Upper lobe of left lung (tissue), 4 donors: ENCODE data around the gene LYZ.

Experiments
- EP300 ChIP-seq, 4 donors: sonication (generic); formaldehyde crosslinking; IDR thresholded peaks; one replicate each; pipeline ENCODE4 v1.5.1; 2017; ENCODE audit warnings: antibody characterized with exemption in 4 of 4, control low read depth in 2 of 4
- POLR2A ChIP-seq, 4 donors: fragments of 450-650 bp; IDR thresholded peaks; one replicate each; pipeline ENCODE4 v1.5.1; 2016 to 2017; ENCODE audit warnings: antibody characterized with exemption in 4 of 4, mild to moderate bottlenecking in 2 of 4
- POLR2AphosphoS5 ChIP-seq, 2 donors: sonication (generic); formaldehyde crosslinking; IDR thresholded peaks; one replicate each; pipeline ENCODE4 v1.5.1; 2017; ENCODE audit warnings: antibody characterized with exemption in 2 of 2
- TF ChIP-seq, protein P1 (sequence below), 6 experiments: fragments of 450-650 bp in 4 of 6; fragments of 200-600 bp in 2 of 6; sonication (generic) in 2 of 6; IDR thresholded peaks; one replicate each; pipeline ENCODE4 v1.5.1; 2016 to 2019; ENCODE audit warnings: antibody characterized with exemption in 6 of 6

DNA sequence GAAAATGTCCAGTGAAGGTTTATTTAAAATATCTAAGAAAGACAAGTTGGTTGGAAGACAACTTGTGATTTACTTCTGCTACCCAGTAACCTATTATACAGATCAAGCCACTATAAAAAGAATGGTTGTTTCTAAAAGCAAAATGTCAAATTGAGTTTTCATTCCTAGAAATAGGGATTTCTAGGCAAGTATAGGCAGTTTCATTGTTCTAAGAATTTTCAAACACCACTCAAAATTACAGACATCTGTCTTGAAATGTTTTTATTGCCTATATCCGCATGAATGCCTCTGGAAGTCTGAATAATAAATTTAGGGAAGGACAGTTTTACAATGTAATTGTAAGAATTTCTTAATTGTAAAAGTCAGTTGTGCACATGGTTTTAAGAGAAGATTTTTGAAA is 20.0 kb downstream of the LYZ start:
- TF ChIP-seq, protein P1, sequence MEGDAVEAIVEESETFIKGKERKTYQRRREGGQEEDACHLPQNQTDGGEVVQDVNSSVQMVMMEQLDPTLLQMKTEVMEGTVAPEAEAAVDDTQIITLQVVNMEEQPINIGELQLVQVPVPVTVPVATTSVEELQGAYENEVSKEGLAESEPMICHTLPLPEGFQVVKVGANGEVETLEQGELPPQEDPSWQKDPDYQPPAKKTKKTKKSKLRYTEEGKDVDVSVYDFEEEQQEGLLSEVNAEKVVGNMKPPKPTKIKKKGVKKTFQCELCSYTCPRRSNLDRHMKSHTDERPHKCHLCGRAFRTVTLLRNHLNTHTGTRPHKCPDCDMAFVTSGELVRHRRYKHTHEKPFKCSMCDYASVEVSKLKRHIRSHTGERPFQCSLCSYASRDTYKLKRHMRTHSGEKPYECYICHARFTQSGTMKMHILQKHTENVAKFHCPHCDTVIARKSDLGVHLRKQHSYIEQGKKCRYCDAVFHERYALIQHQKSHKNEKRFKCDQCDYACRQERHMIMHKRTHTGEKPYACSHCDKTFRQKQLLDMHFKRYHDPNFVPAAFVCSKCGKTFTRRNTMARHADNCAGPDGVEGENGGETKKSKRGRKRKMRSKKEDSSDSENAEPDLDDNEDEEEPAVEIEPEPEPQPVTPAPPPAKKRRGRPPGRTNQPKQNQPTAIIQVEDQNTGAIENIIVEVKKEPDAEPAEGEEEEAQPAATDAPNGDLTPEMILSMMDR (IDR thresholded peaks at IDR 0.05) = no peak
- TF ChIP-seq POLR2AphosphoS5 (IDR thresholded peaks at IDR 0.05) (no peak), EP300 (IDR thresholded peaks at IDR 0.05) (no peak), POLR2A (IDR thresholded peaks at IDR 0.05) (no peak)
